PFSK-1 (cell line): ENCODE data around the gene ZNHIT1.

Source experiments
- FOXP2 ChIP-seq: optimal IDR thresholded peaks from 2 replicates; pipeline ENCODE3; 2011; ENCODE audit warnings: borderline replicate concordance, control low read depth, inconsistent platforms; ENCODE audit not compliant: insufficient read depth; ENCODE audit errors: extremely low read length, extremely low read depth
- POLR2AphosphoS5 ChIP-seq: IDR thresholded peaks from 2 replicates; pipeline ENCODE4 v1.6.1; 2012; ENCODE audit warnings: low read depth, mild to moderate bottlenecking, control low read depth, low read length, moderate library complexity
- REST ChIP-seq, 2 experiments: IDR thresholded peaks; 2 replicates each; pipeline versions ENCODE4 v1.6.1 to v1.8.0; 2011 to 2012; ENCODE audit warnings: low read depth in 2 of 2, low read length in 2 of 2, control low read depth in 1 of 2, inconsistent platforms in 1 of 2, mild to moderate bottlenecking in 1 of 2, moderate library complexity in 1 of 2; ENCODE audit not compliant: insufficient read depth in 1 of 2
- SIN3A ChIP-seq: IDR thresholded peaks from 2 replicates; pipeline ENCODE4 v1.6.1; 2012; ENCODE audit warnings: mild to moderate bottlenecking, low read length, moderate library complexity, borderline replicate concordance; ENCODE audit not compliant: insufficient read depth
- TAF1 ChIP-seq: IDR thresholded peaks from 2 replicates; pipeline ENCODE4 v1.6.1; 2012; ENCODE audit warnings: low read length, control low read depth, borderline replicate concordance; ENCODE audit not compliant: insufficient read depth

- no peak for TF ChIP-seq POLR2AphosphoS5
- TF ChIP-seq SIN3A: no peak
- TF ChIP-seq TAF1: no peak
- TF ChIP-seq REST (IDR thresholded peaks at IDR 0.05; ENCODE audit: insufficient read depth in 1 of 2, low read depth in 2 of 2, low read length in 2 of 2): no peak
- no peak for TF ChIP-seq FOXP2
These were observed 13.7 kb downstream of the ZNHIT1 start for GRCh38 chr7:101231644-101232043.
